ENCODE data around the gene WDR26. TPM values are rescaled to one million over a fixed set of nuclear protein-coding genes. Genes with fewer than 3 reads are reported as not detected.
"Not testable (repeated sequence)": the region's sequence is repeated elsewhere in the genome, so short reads cannot be mapped to it uniquely, and the experiment has no call there.

Gene WDR26
- total RNA-seq, 4 donors from 2014 or later = 120 to 141 (median 130) TPM

- WGBS, 2 donors = 44 to 45% methylated on average over 3 of the region's 3 CpGs
- no peak overlapping the region for H3K4me3 ChIP-seq (ENCODE audit: low read depth, poor library complexity, severe bottlenecking)
- TF ChIP-seq POLR2A (IDR thresholded peaks at IDR 0.05) = no peak
- TF ChIP-seq CTCF (IDR thresholded peaks at IDR 0.05) = no peak
- intact Hi-C loops (cut with DNase I; ENCODE audit: low total_unique reads) = no loop called here
- no peak for DNase-seq (ENCODE audit: low spot score in 2 of 2)
Observed at GRCh38 chr1:224343679-224344078, 90.9 kb downstream of the WDR26 start.

DNA sequence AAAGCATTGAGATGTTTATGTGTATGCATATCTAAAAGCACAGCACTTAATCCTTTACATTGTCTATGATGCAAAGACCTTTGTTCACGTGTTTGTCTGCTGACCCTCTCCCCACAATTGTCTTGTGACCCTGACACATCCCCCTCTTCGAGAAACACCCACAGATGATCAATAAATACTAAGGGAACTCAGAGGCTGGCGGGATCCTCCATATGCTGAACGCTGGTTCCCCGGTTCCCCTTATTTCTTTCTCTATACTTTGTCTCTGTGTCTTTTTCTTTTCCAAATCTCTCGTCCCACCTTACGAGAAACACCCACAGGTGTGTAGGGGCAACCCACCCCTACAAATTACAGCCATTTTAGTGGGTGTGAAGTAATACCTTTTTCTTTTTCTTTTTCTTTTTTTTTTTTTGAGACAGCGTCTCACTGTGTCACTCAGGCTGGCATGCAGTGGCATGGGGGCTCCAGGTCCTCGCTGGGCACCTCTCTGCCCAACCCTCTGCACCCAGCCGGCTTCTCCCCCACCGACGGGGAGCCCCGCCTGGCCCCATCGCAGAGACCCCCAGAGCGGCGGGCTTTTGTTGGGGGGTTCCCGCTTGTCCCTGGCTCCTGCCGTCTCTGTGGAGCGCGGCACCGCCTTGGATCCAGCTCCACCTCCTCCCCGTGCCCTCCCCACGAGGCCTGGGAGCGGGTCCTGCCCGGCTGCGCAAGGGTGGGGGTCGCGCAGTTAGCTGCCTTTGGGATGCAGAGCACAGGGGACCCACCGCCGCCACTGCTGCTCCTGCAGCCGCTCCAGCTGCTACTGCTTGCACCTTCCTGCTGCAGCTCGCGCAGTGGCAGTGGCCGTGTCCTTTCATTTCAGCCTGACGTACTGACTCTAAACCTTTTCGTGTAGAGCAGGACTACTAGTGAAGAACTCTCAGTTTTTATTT is 93.9 kb downstream of the WDR26 start:
- peak in 1 of 2 donors; percentile 85 for DNase-seq (ENCODE audit: low spot score in 2 of 2)
- H3K4me3 ChIP-seq (ENCODE audit: low read depth, poor library complexity, severe bottlenecking) = peak overlapping the region; percentile 20
- WGBS, 2 donors = 6 to 9% methylated on average over 21 to 33 of the region's 36 CpGs
- intact Hi-C loops (cut with DNase I; ENCODE audit: low total_unique reads) = not testable (repeated sequence)

DNA sequence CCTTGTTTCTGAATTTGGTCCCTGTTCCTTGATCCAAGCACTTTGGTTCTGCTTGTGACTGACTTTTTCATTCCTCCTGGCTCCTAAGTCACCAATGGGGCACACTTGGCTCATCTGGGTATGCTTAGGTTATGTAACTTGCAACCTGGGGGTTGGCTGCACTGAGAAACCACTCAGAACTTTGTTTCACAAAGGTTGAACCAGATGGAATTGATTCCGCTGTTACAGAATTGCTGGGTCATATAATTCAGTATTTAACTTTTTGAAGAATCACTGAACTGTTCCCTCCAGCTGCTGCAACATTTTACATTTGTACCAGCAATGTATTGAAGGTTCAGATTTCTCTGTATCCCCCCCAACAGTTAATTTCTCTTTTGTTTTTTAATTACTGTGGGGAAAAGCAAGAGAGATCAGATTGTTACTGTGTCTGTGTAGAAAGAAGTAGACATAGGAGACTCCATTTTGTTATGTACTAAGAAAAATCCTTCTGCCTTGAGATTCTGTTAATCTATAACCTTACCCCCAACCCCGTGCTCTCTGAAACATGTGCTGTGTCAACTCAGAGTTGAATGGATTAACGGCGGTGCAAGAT is 95.1 kb downstream of the WDR26 start:
- 55 to 59% methylated on average over 2 of the region's 4 CpGs for WGBS, 2 donors
- DNase-seq (ENCODE audit: low spot score in 2 of 2) = no peak
- no peak overlapping the region for H3K4me3 ChIP-seq (ENCODE audit: low read depth, poor library complexity, severe bottlenecking)
- intact Hi-C loops (cut with DNase I; ENCODE audit: low total_unique reads) = no loop called here
- TF ChIP-seq POLR2A (IDR thresholded peaks at IDR 0.05) (no peak), CTCF (IDR thresholded peaks at IDR 0.05) (no peak)

GRCh38 chr1:224338150-224338838 is 96.3 kb downstream of the WDR26 start:
- DNase-seq (ENCODE audit: low spot score in 2 of 2) = no peak
- intact Hi-C loops (cut with DNase I; ENCODE audit: low total_unique reads) = no loop called here
- TF ChIP-seq CTCF (IDR thresholded peaks at IDR 0.05) = no peak
- no peak overlapping the region for H3K4me3 ChIP-seq (ENCODE audit: low read depth, poor library complexity, severe bottlenecking)
- WGBS, 2 donors = 87 to 89% methylated on average over 4 of the region's 4 CpGs

Small RNA genes lying within 50 kb of the gene (microRNA-seq; reads per million reads assigned to microRNA genes)
- 0.57 to 0.68 reads per million in 2 donors for gene MIR4742 (ENCODE audit: borderline number of aligned reads in 1 of 2, borderline replicate concordance in 2 of 2)

Other genes with a start within 250 kb of the WDR26 start
- gene NVL, start 104.6 kb downstream of the WDR26 start, total RNA-seq = 10 to 100 TPM; 24.4 to 43.1 (median 32.1) TPM
- 10 to 100 TPM; 24.0 to 44.8 (median 37.0) TPM for gene CNIH4, start 77.9 kb downstream of the WDR26 start, total RNA-seq
- 1 to 10 TPM; 1.4 to 5.1 (median 2.3) TPM for gene CNIH3, start 181.5 kb upstream of the WDR26 start, total RNA-seq

All from lower leg skin (tissue), 4 donors.